Peyer's patch (tissue), 4 donors: Measurements from ENCODE around the gene MYO15A. TPM values are rescaled to one million over a fixed set of nuclear protein-coding genes. Genes with fewer than 3 reads are reported as not detected.
A peak's percentile ranks its signal among the peaks of the same experiment; 100 is the strongest.

Experiments
- DNase-seq, 3 donors: peaks; one replicate each; pipeline ENCODE4 v3.0.0-alpha.2; 2017 to 2019
- H3K27ac ChIP-seq, 4 donors: fragments of 200-600 bp; sonication (generic); one replicate each; pipeline ENCODE4 v1.5.1; 2016 to 2019
- H3K27me3 ChIP-seq, 2 donors: fragments of 200-600 bp; sonication (generic); one replicate each; pipeline ENCODE4 v1.5.1; 2019
- H3K36me3 ChIP-seq, 3 donors: fragments of 200-600 bp; sonication (generic); one replicate each; pipeline ENCODE4 v1.5.1; 2016 to 2019
- H3K4me1 ChIP-seq, 4 donors: fragments of 200-600 bp; sonication (generic); one replicate each; pipeline ENCODE4 v1.5.1; 2016 to 2019
- H3K4me3 ChIP-seq, 4 donors: fragments of 200-600 bp; sonication (generic); 1 replicate in 3 of 4; 2 replicates in 1 of 4; pipeline ENCODE4 v1.5.1; 2016 to 2019; ENCODE audit warnings: mild to moderate bottlenecking in 1 of 4
- H3K9me3 ChIP-seq, 4 donors: fragments of 200-600 bp; sonication (generic); one replicate each; pipeline ENCODE4 v1.5.1; 2016 to 2019; ENCODE audit warnings: mild to moderate bottlenecking in 1 of 4
- CTCF ChIP-seq, 6 experiments: fragments of 450-650 bp in 4 of 6; fragments of 200-600 bp in 2 of 6; sonication (generic) in 1 of 6; IDR thresholded peaks; one replicate each; pipeline ENCODE4 v1.5.1; 2017 to 2019; ENCODE audit warnings: antibody characterized with exemption in 6 of 6, mild to moderate bottlenecking in 3 of 6, moderate library complexity in 1 of 6
- POLR2A ChIP-seq, 2 donors: fragments of 450-650 bp; IDR thresholded peaks; one replicate each; pipeline ENCODE4 v1.5.1; 2017; ENCODE audit warnings: antibody characterized with exemption in 2 of 2, mild to moderate bottlenecking in 2 of 2, moderate library complexity in 2 of 2
- total RNA-seq, 4 donors: library from RNA; depleted of rRNA; stranded (reverse); fragments of >200 nt; gene quantifications; one replicate each; pipeline ENCODE4 v1.1.0, GENCODE V29; 2016

Gene MYO15A
- total RNA-seq, 4 donors from 2014 or later: 3.6 to 5.0 (median 3.8) TPM; not detected in 1

- TF ChIP-seq POLR2A (IDR thresholded peaks at IDR 0.05): no peak
- no peak for TF ChIP-seq CTCF (IDR thresholded peaks at IDR 0.05)
- peak overlapping the region; percentile 5 to 92 (median 89) for H3K4me3 ChIP-seq
- H3K36me3 ChIP-seq: peaks cover 0 to 6% (median 0%) of the 10 kb centered on the region in 3 donors
- H3K4me1 ChIP-seq: peaks cover 0 to 74% (median 23%) of the 10 kb centered on the region in 4 donors
- H3K27ac ChIP-seq: peak overlapping the region in 2 of 4 donors; percentile 13 to 27
- no peaks in the 10 kb centered on the region for H3K9me3 ChIP-seq
- DNase-seq: no peak
- H3K27me3 ChIP-seq: no peaks in the 10 kb centered on the region
These were observed 77.5 kb downstream of the MYO15A start for GRCh38 chr17:18185832-18186626.

GRCh38 chr17:18186627-18186982, 78.0 kb downstream of the MYO15A start:
- Histone ChIP-seq H3K27ac (no peak overlapping the region), H3K4me3 (peak overlapping the region; percentile 5 to 92 (median 89)), H3K4me1 (peaks cover 0 to 80% (median 26%) of the 10 kb centered on the region in 4 donors), H3K27me3 (no peaks in the 10 kb centered on the region), H3K36me3 (peaks cover 0 to 8% (median 0%) of the 10 kb centered on the region in 3 donors), H3K9me3 (no peaks in the 10 kb centered on the region)
- no peak for TF ChIP-seq POLR2A (IDR thresholded peaks at IDR 0.05)
- TF ChIP-seq CTCF (IDR thresholded peaks at IDR 0.05): no peak
- DNase-seq: no peak

- DNase-seq: no peak
- Histone ChIP-seq H3K9me3 (no peaks in the 10 kb centered on the region), H3K4me1 (peaks cover 0 to 80% (median 27%) of the 10 kb centered on the region in 4 donors), H3K27me3 (no peaks in the 10 kb centered on the region), H3K36me3 (peaks cover 0 to 9% (median 0%) of the 10 kb centered on the region in 3 donors), H3K27ac (no peak overlapping the region), H3K4me3 (peak overlapping the region; percentile 5 to 92 (median 89))
- TF ChIP-seq POLR2A (IDR thresholded peaks at IDR 0.05) (no peak), CTCF (IDR thresholded peaks at IDR 0.05) (no peak)
These were observed 78.7 kb downstream of the MYO15A start for GRCh38 chr17:18187226-18187625.

GRCh38 chr17:18187821-18188761, 79.5 kb downstream of the MYO15A start:
- no peak for DNase-seq
- TF ChIP-seq POLR2A (IDR thresholded peaks at IDR 0.05) (no peak), CTCF (IDR thresholded peaks at IDR 0.05) (no peak)
- Histone ChIP-seq H3K36me3 (peaks cover 0 to 13% (median 0%) of the 10 kb centered on the region in 3 donors), H3K27ac (no peak overlapping the region), H3K4me1 (peaks cover 0 to 75% (median 26%) of the 10 kb centered on the region in 4 donors), H3K27me3 (no peaks in the 10 kb centered on the region), H3K9me3 (no peaks in the 10 kb centered on the region), H3K4me3 (peak overlapping the region; percentile 5 to 92 (median 89))

GRCh38 chr17:18190628-18191235, 82.2 kb downstream of the MYO15A start:
- Histone ChIP-seq H3K36me3 (peaks cover 0 to 32% (median 0%) of the 10 kb centered on the region in 3 donors), H3K4me1 (peaks cover 0 to 66% (median 24%) of the 10 kb centered on the region in 4 donors), H3K4me3 (no peak overlapping the region), H3K9me3 (no peaks in the 10 kb centered on the region), H3K27me3 (no peaks in the 10 kb centered on the region), H3K27ac (peak overlapping the region in 1 of 4 donors; percentile 14)
- no peak for DNase-seq
- no peak for TF ChIP-seq CTCF (IDR thresholded peaks at IDR 0.05)
- TF ChIP-seq POLR2A (IDR thresholded peaks at IDR 0.05): no peak
